Mesenchymal stem cell (in vitro differentiated cells and primary cell): ENCODE data around the gene GAB3.

ENCODE experiments used
- DNase-seq: peaks from one replicate; pipeline ENCODE4 v3.0.0-alpha.2; 2013
- H2AFZ ChIP-seq: one replicate; pipeline ENCODE4 v1.6.1; 2013; ENCODE audit warnings: low read depth, mild to moderate bottlenecking, control low read depth, inconsistent platforms, low read length, moderate library complexity
- H2AK5ac ChIP-seq: 2 replicates; pipeline ENCODE4 v1.6.1; 2013; ENCODE audit warnings: low read length, moderate library complexity, mild to moderate bottlenecking, inconsistent platforms; ENCODE audit not compliant: severe bottlenecking
- H2BK120ac ChIP-seq: one replicate; pipeline ENCODE4 v1.6.1; 2013; ENCODE audit warnings: low read depth, mild to moderate bottlenecking, inconsistent platforms, low read length, moderate library complexity
- H2BK12ac ChIP-seq, 2 experiments: one replicate each; pipeline ENCODE4 v1.6.1; 2013; ENCODE audit warnings: inconsistent platforms in 2 of 2, low read length in 2 of 2, mild to moderate bottlenecking in 2 of 2, moderate library complexity in 2 of 2, control low read depth in 1 of 2
- H2BK15ac ChIP-seq: one replicate; pipeline ENCODE4 v1.6.1; 2013; ENCODE audit warnings: mild to moderate bottlenecking, low read depth, inconsistent platforms; ENCODE audit not compliant: poor library complexity, severe bottlenecking
- H2BK5ac ChIP-seq: 2 replicates; pipeline ENCODE4 v1.6.1; 2013; ENCODE audit warnings: low read depth, mild to moderate bottlenecking, low read length, control low read depth, inconsistent platforms; ENCODE audit not compliant: poor library complexity, severe bottlenecking
- H3K14ac ChIP-seq, 2 experiments: one replicate each; pipeline ENCODE4 v1.6.1; 2013; ENCODE audit warnings: inconsistent platforms in 2 of 2, low read length in 2 of 2, control low read depth in 1 of 2, mild to moderate bottlenecking in 1 of 2, moderate library complexity in 1 of 2
- H3K18ac ChIP-seq, 2 experiments: one replicate each; pipeline ENCODE4 v1.6.1; 2013; ENCODE audit warnings: inconsistent platforms in 2 of 2, low read length in 2 of 2, control low read depth in 1 of 2, low read depth in 1 of 2, mild to moderate bottlenecking in 1 of 2
- H3K23ac ChIP-seq, 2 experiments: one replicate each; pipeline ENCODE4 v1.6.1; 2013; ENCODE audit warnings: inconsistent platforms in 2 of 2, low read length in 2 of 2, mild to moderate bottlenecking in 2 of 2, moderate library complexity in 2 of 2, control low read depth in 1 of 2
- H3K27ac ChIP-seq: 2 replicates; pipeline ENCODE4 v1.5.1; 2013; ENCODE audit warnings: mild to moderate bottlenecking, moderate library complexity, low read length, control low read depth, inconsistent platforms; ENCODE audit not compliant: poor library complexity, severe bottlenecking
- H3K27me3 ChIP-seq, 2 experiments: 2 replicates each; pipeline versions ENCODE4 v1.6.1 to v1.7.0; 2013; ENCODE audit warnings: low read length in 2 of 2, mild to moderate bottlenecking in 2 of 2, moderate library complexity in 2 of 2, control low read depth in 1 of 2, inconsistent platforms in 1 of 2; ENCODE audit not compliant: control insufficient read depth in 1 of 2, insufficient read depth in 1 of 2
- H3K36me3 ChIP-seq, 2 experiments: 2 replicates each; pipeline versions ENCODE4 v1.6.1 to v1.7.0; 2013; ENCODE audit warnings: low read length in 2 of 2, control low read depth in 1 of 2, inconsistent platforms in 1 of 2, low read depth in 1 of 2, mild to moderate bottlenecking in 1 of 2; ENCODE audit not compliant: insufficient read depth in 2 of 2, control insufficient read depth in 1 of 2
- H3K4ac ChIP-seq, 2 experiments: one replicate each; pipeline ENCODE4 v1.6.1; 2013; ENCODE audit warnings: inconsistent platforms in 2 of 2, low read length in 2 of 2, mild to moderate bottlenecking in 2 of 2, moderate library complexity in 2 of 2, control low read depth in 1 of 2, low read depth in 1 of 2
- H3K4me1 ChIP-seq: 2 replicates; pipeline ENCODE4 v1.6.1; 2013; ENCODE audit warnings: low read depth, low read length, control low read depth; ENCODE audit not compliant: control insufficient read depth, insufficient read depth
- H3K4me2 ChIP-seq: 2 replicates; pipeline ENCODE4 v1.6.1; 2013; ENCODE audit warnings: low read length, mild to moderate bottlenecking, inconsistent platforms; ENCODE audit not compliant: poor library complexity, severe bottlenecking
- H3K4me3 ChIP-seq, 2 experiments: 2 replicates each; pipeline versions ENCODE4 v1.5.1 to v1.7.0; 2013; ENCODE audit warnings: low read length in 2 of 2, mild to moderate bottlenecking in 2 of 2, control low read depth in 1 of 2, low read depth in 1 of 2; ENCODE audit not compliant: insufficient read depth in 1 of 2
- H3K79me1 ChIP-seq: replicated peaks from 2 replicates; pipeline ENCODE4 v1.6.1; 2013; ENCODE audit warnings: mild to moderate bottlenecking, control low read depth, low read length, inconsistent platforms; ENCODE audit not compliant: poor library complexity, severe bottlenecking
- H3K9ac ChIP-seq: 2 replicates; pipeline ENCODE4 v1.7.0; 2013; ENCODE audit warnings: mild to moderate bottlenecking, low read length, moderate library complexity
- H3K9me3 ChIP-seq: 2 replicates; pipeline ENCODE4 v1.7.0; 2013; ENCODE audit warnings: mild to moderate bottlenecking, low read length; ENCODE audit not compliant: control insufficient read depth
- H4K8ac ChIP-seq: one replicate; pipeline ENCODE4 v1.6.1; 2013; ENCODE audit warnings: inconsistent platforms, mild to moderate bottlenecking, low read length, moderate library complexity
- H4K91ac ChIP-seq: one replicate; pipeline ENCODE4 v1.6.1; 2013; ENCODE audit warnings: mild to moderate bottlenecking, low read length, inconsistent platforms
- WGBS: methylation state at CpG from one replicate; pipeline ENCODE4 v1.1.7; 2013; ENCODE audit warnings: mixed read lengths; 5-methylcytosine and 5-hydroxymethylcytosine counted together

Gene GAB3

GRCh38 chrX:154730253-154730891 is 20.5 kb downstream of the GAB3 start:
- no peaks in the 10 kb centered on the region for H3K79me1 ChIP-seq
- peaks cover 0 to 4% of the 10 kb centered on the region in 2 experiments for H3K27me3 ChIP-seq
- no peak overlapping the region for H3K27ac ChIP-seq
- no peak overlapping the region for H2BK15ac ChIP-seq
- 75% methylated on average over 2 of the region's 6 CpGs for WGBS
- H4K8ac ChIP-seq: peak overlapping the region; percentile 49
- H3K4me3 ChIP-seq: no peak overlapping the region
- peak overlapping the region; percentile 11 for H4K91ac ChIP-seq
- H3K9me3 ChIP-seq: no peaks in the 10 kb centered on the region
- H2BK120ac ChIP-seq: no peak overlapping the region
- peak overlapping the region; percentile 52 for H2AK5ac ChIP-seq
- peaks cover 16% of the 10 kb centered on the region for H3K4me1 ChIP-seq
- H2AFZ ChIP-seq: no peak overlapping the region
- H3K36me3 ChIP-seq: no peaks in the 10 kb centered on the region
- H2BK5ac ChIP-seq: no peak overlapping the region
- H3K4ac ChIP-seq: peak overlapping the region in 1 of 2 experiments; percentile 11
- H2BK12ac ChIP-seq: peak overlapping the region; percentile 89 to 95
- no peak overlapping the region for H3K23ac ChIP-seq
- H3K18ac ChIP-seq: peak overlapping the region in 1 of 2 experiments; percentile 19
- DNase-seq: peak; percentile 65
- H3K14ac ChIP-seq: no peak overlapping the region
- no peak overlapping the region for H3K9ac ChIP-seq
- no peak overlapping the region for H3K4me2 ChIP-seq

GRCh38 chrX:154729439-154729838 is 21.4 kb downstream of the GAB3 start:
- peak overlapping the region; percentile 52 to 88 for H2BK12ac ChIP-seq
- no peaks in the 10 kb centered on the region for H3K79me1 ChIP-seq
- peak overlapping the region; percentile 62 to 66 for H3K18ac ChIP-seq
- no peak overlapping the region for H3K23ac ChIP-seq
- peaks cover 14% of the 10 kb centered on the region for H3K4me1 ChIP-seq
- no peak overlapping the region for H2AK5ac ChIP-seq
- H3K27me3 ChIP-seq: peaks cover 0 to 4% of the 10 kb centered on the region in 2 experiments
- no peak overlapping the region for H3K9ac ChIP-seq
- H3K4me3 ChIP-seq: no peak overlapping the region
- DNase-seq: peak; percentile 34
- peak overlapping the region; percentile 6 for H2BK120ac ChIP-seq
- no peaks in the 10 kb centered on the region for H3K9me3 ChIP-seq
- H4K91ac ChIP-seq: no peak overlapping the region
- H3K14ac ChIP-seq: peak overlapping the region in 1 of 2 experiments; percentile 75
- no peak overlapping the region for H3K27ac ChIP-seq
- no peak overlapping the region for H3K4me2 ChIP-seq
- H3K4ac ChIP-seq: no peak overlapping the region
- H2AFZ ChIP-seq: no peak overlapping the region
- no peak overlapping the region for H2BK15ac ChIP-seq
- no peaks in the 10 kb centered on the region for H3K36me3 ChIP-seq
- WGBS: 88% methylated on average over 3 of the region's 3 CpGs
- H2BK5ac ChIP-seq: no peak overlapping the region
- H4K8ac ChIP-seq: no peak overlapping the region

GRCh38 chrX:154728431-154729190 is 22.3 kb downstream of the GAB3 start:
- H3K23ac ChIP-seq: no peak overlapping the region
- no peak overlapping the region for H3K14ac ChIP-seq
- no peak overlapping the region for H4K8ac ChIP-seq
- H3K9me3 ChIP-seq: no peaks in the 10 kb centered on the region
- peak overlapping the region; percentile 73 for H4K91ac ChIP-seq
- H3K9ac ChIP-seq: no peak overlapping the region
- peak overlapping the region; percentile 82 for H2AK5ac ChIP-seq
- no peak overlapping the region for H2BK5ac ChIP-seq
- no peak overlapping the region for H2BK120ac ChIP-seq
- no peak for DNase-seq
- peak overlapping the region in 1 of 2 experiments; percentile 50 for H3K4ac ChIP-seq
- H3K4me3 ChIP-seq: no peak overlapping the region
- no peak overlapping the region for H2BK15ac ChIP-seq
- WGBS: 91% methylated on average over 2 of the region's 7 CpGs
- no peak overlapping the region for H3K4me2 ChIP-seq
- no peaks in the 10 kb centered on the region for H3K79me1 ChIP-seq
- no peak overlapping the region for H3K27ac ChIP-seq
- peak overlapping the region; percentile 92 to 94 for H2BK12ac ChIP-seq
- H3K18ac ChIP-seq: peak overlapping the region; percentile 76 to 84
- H2AFZ ChIP-seq: no peak overlapping the region
- peaks cover 0 to 4% of the 10 kb centered on the region in 2 experiments for H3K27me3 ChIP-seq
- H3K36me3 ChIP-seq: no peaks in the 10 kb centered on the region
- peaks cover 12% of the 10 kb centered on the region for H3K4me1 ChIP-seq

- no peaks in the 10 kb centered on the region for H3K36me3 ChIP-seq
- no peak overlapping the region for H2BK120ac ChIP-seq
- H3K4me3 ChIP-seq: no peak overlapping the region
- peak overlapping the region in 1 of 2 experiments; percentile 76 for H3K18ac ChIP-seq
- peak overlapping the region; percentile 84 for H3K27ac ChIP-seq
- H3K4me1 ChIP-seq: peaks cover 12% of the 10 kb centered on the region
- no peak overlapping the region for H2AFZ ChIP-seq
- WGBS: 20% methylated on average over 3 of the region's 3 CpGs
- H2BK5ac ChIP-seq: no peak overlapping the region
- H3K14ac ChIP-seq: no peak overlapping the region
- peak; percentile 61 for DNase-seq
- no peak overlapping the region for H2AK5ac ChIP-seq
- no peak overlapping the region for H2BK15ac ChIP-seq
- no peak overlapping the region for H4K8ac ChIP-seq
- H4K91ac ChIP-seq: peak overlapping the region; percentile 78
- no peak overlapping the region for H3K4me2 ChIP-seq
- no peaks in the 10 kb centered on the region for H3K79me1 ChIP-seq
- H3K9me3 ChIP-seq: no peaks in the 10 kb centered on the region
- peaks cover 0 to 4% of the 10 kb centered on the region in 2 experiments for H3K27me3 ChIP-seq
- peak overlapping the region in 1 of 2 experiments; percentile 71 for H2BK12ac ChIP-seq
- peak overlapping the region in 1 of 2 experiments; percentile 37 for H3K4ac ChIP-seq
- H3K9ac ChIP-seq: peak overlapping the region; percentile 57
- no peak overlapping the region for H3K23ac ChIP-seq
Measured at GRCh38 chrX:154727871-154728270, 23.0 kb downstream of the GAB3 start.
